Stimulated activated CD4-positive, alpha-beta T cell treated with anti-CD3 and anti-CD28 coated beads, TNF-alpha, amount 100 ng/mL, for 4 hours (primary cell): ENCODE data around the gene CST7.

Experiments
- DNase-seq, 3 experiments: peaks; one replicate each; pipeline ENCODE4 v3.0.0-alpha.2; 2020; ENCODE audit warnings: low read depth in 3 of 3

Gene CST7

GRCh38 chr20:24950836-24951525 is 1.9 kb downstream of the CST7 start:
- no peak for DNase-seq

GRCh38 chr20:24951536-24952083 is 2.5 kb downstream of the CST7 start:
- no peak for DNase-seq

GRCh38 chr20:24952376-24953208 is 3.5 kb downstream of the CST7 start:
- DNase-seq: no peak

- DNase-seq: no peak
These were observed 4.1 kb downstream of the CST7 start for GRCh38 chr20:24953209-24953575.

GRCh38 chr20:24953621-24954133 is 4.6 kb downstream of the CST7 start:
- DNase-seq: no peak

- no peak for DNase-seq
These were observed 5.1 kb downstream of the CST7 start for GRCh38 chr20:24954151-24954550.

- no peak for DNase-seq
These were observed 5.5 kb downstream of the CST7 start for GRCh38 chr20:24954566-24954965.

GRCh38 chr20:24955045-24955444 is 6.0 kb downstream of the CST7 start:
- DNase-seq: no peak

- no peak for DNase-seq
These were observed 7.2 kb downstream of the CST7 start for GRCh38 chr20:24956001-24956841.

GRCh38 chr20:24957326-24958016 is 8.4 kb downstream of the CST7 start:
- no peak for DNase-seq

- no peak for DNase-seq
These were observed 9.7 kb downstream of the CST7 start for GRCh38 chr20:24958506-24959385.

GRCh38 chr20:24959591-24960301 is 10.7 kb downstream of the CST7 start:
- no peak for DNase-seq

GRCh38 chr20:24960302-24960801 is 11.3 kb downstream of the CST7 start:
- DNase-seq: no peak

GRCh38 chr20:24960861-24961260 is 11.8 kb downstream of the CST7 start:
- no peak for DNase-seq

- DNase-seq: no peak
These were observed 12.5 kb downstream of the CST7 start for GRCh38 chr20:24961384-24962181.

GRCh38 chr20:24962182-24962492 is 13.1 kb downstream of the CST7 start:
- DNase-seq: no peak

- no peak for DNase-seq
These were observed 13.4 kb downstream of the CST7 start for GRCh38 chr20:24962510-24962909.

GRCh38 chr20:24963672-24964505 is 14.8 kb downstream of the CST7 start:
- no peak for DNase-seq
